Body of pancreas (tissue), 4 donors: Measurements from ENCODE around the gene FIGLA.

ENCODE experiments used
- CTCF ChIP-seq, 7 experiments: fragments of 450-650 bp in 4 of 7; fragments of 200-600 bp in 3 of 7; sonication (generic) in 3 of 7; IDR thresholded peaks; one replicate each; pipeline ENCODE4 v1.5.1; 2016 to 2019; ENCODE audit warnings: antibody characterized with exemption in 7 of 7
- POLR2A ChIP-seq, 3 donors: fragments of 450-650 bp; IDR thresholded peaks; one replicate each; pipeline ENCODE4 v1.6.1; 2016; ENCODE audit warnings: antibody characterized with exemption in 3 of 3, mild to moderate bottlenecking in 2 of 3

- TF ChIP-seq CTCF (IDR thresholded peaks at IDR 0.05) (no peak), POLR2A (IDR thresholded peaks at IDR 0.05) (no peak)
Measured at GRCh38 chr2:70743677-70744076, 46.8 kb downstream of the FIGLA start.
